Loucy (cell line): ENCODE results near the gene PLPP4.

Experiments
- CTCF ChIP-seq: fragments of 200-600 bp; sonication (generic); conservative IDR thresholded peaks from 2 replicates; pipeline ENCODE4 v1.5.1; 2014; ENCODE audit warnings: mild to moderate bottlenecking, antibody characterized with exemption, low read length
- EZH2phosphoT487 ChIP-seq: fragments of 200-600 bp; IDR thresholded peaks from 2 replicates; pipeline ENCODE4 v1.6.1; 2018; ENCODE audit warnings: antibody characterized with exemption, mild to moderate bottlenecking, moderate library complexity, borderline replicate concordance

GRCh38 chr10:120455606-120456005 lies 1.4 kb upstream of the PLPP4 start:
- no peak for TF ChIP-seq CTCF
- no peak for TF ChIP-seq EZH2phosphoT487
